Coronary artery (tissue), 2 donors: Measurements from ENCODE around the gene FHIT.

Experiments used
- DNase-seq: peaks from one replicate; pipeline ENCODE4 v3.0.0-alpha.2; 2017; ENCODE audit warnings: low spot score
- H3K27ac ChIP-seq, 2 donors: fragments of 200-600 bp; sonication (generic); one replicate each; pipeline ENCODE4 v1.5.1; 2016 to 2019
- H3K4me3 ChIP-seq: fragments of 200-600 bp; sonication (generic); 2 replicates; pipeline ENCODE4 v1.5.1; 2016; ENCODE audit warnings: mild to moderate bottlenecking, moderate library complexity
- TF ChIP-seq, protein P1 (sequence below): fragments of 200-600 bp; sonication (generic); IDR thresholded peaks from one replicate; pipeline ENCODE4 v1.5.1; 2019; ENCODE audit warnings: antibody characterized with exemption

Gene FHIT

GRCh38 chr3:60107275-60107674 is 1144.0 kb downstream of the FHIT start:
- TF ChIP-seq, protein P1, sequence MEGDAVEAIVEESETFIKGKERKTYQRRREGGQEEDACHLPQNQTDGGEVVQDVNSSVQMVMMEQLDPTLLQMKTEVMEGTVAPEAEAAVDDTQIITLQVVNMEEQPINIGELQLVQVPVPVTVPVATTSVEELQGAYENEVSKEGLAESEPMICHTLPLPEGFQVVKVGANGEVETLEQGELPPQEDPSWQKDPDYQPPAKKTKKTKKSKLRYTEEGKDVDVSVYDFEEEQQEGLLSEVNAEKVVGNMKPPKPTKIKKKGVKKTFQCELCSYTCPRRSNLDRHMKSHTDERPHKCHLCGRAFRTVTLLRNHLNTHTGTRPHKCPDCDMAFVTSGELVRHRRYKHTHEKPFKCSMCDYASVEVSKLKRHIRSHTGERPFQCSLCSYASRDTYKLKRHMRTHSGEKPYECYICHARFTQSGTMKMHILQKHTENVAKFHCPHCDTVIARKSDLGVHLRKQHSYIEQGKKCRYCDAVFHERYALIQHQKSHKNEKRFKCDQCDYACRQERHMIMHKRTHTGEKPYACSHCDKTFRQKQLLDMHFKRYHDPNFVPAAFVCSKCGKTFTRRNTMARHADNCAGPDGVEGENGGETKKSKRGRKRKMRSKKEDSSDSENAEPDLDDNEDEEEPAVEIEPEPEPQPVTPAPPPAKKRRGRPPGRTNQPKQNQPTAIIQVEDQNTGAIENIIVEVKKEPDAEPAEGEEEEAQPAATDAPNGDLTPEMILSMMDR: no peak
- DNase-seq: no peak
- no peak overlapping the region for H3K4me3 ChIP-seq
- no peak overlapping the region for H3K27ac ChIP-seq

DNA sequence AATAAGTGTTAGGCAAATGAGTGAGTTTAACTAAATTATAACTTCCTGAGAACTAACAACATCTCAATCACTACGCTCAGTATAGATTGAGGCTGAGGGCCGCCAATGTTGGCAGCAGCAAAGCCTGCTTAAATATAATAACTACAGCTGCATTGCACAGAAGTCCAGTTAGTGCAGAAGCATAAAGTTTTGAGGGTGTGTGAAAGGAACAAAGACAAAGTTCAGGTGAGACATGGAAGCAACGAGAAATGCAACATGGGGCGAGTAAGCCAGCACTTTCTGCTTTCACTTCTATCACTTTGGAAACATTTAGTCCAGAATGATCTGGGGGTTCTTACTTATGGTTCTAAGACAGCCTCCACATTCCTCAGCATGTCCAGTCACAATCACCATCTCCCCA is 1149.1 kb downstream of the FHIT start:
- no peak for DNase-seq
- no peak overlapping the region for H3K27ac ChIP-seq
- TF ChIP-seq, protein P1: no peak
- H3K4me3 ChIP-seq: no peak overlapping the region

GRCh38 chr3:60101621-60102020 is 1149.6 kb downstream of the FHIT start:
- no peak overlapping the region for H3K27ac ChIP-seq
- DNase-seq: no peak
- TF ChIP-seq, protein P1: no peak
- H3K4me3 ChIP-seq: no peak overlapping the region

DNA sequence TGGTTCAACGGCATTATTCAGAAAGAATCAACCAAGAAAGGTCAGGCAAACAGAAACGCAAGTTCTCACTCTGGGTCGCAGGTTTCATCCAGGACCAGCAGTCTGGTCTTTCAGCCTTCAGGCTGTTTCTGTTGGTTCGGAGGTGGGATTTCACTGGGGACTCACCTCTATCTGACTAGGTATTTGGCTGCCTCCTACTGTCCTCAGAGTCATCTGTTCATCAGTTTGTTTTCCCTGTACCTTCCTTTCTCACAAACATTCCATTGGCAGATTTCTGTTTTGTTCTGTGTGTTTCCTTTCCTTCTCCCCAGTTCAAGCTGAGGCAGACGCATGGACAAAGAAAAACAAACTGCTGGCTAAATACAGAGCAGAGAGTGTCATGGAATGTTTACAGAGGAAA is 1154.8 kb downstream of the FHIT start:
- no peak overlapping the region for H3K4me3 ChIP-seq
- TF ChIP-seq, protein P1: no peak
- H3K27ac ChIP-seq: no peak overlapping the region
- no peak for DNase-seq

GRCh38 chr3:60095930-60096329 is 1155.3 kb downstream of the FHIT start:
- Histone ChIP-seq H3K4me3 (no peak overlapping the region), H3K27ac (no peak overlapping the region)
- TF ChIP-seq, protein P1: no peak
- no peak for DNase-seq

DNA sequence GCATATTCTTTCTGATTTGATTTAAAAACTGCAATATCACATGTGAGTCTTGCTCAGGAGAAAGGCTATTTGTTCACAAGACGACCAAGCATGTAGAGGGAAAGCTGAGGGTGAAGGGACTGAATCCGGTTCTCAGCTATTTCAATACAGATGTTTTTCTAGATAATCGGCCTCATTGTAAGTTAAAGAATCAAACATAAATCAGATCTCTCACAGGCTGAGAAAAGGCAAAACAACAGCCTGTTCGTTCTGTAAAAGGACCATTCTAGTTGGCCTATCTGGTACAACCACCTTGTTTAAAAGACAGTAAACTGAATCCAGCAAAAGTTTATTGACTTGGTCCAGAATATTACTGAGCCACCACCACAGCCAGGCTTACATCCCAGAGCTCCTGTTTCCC is 1155.7 kb downstream of the FHIT start:
- Histone ChIP-seq H3K4me3 (no peak overlapping the region), H3K27ac (no peak overlapping the region)
- TF ChIP-seq, protein P1: no peak
- DNase-seq: no peak

- Histone ChIP-seq H3K4me3 (no peak overlapping the region), H3K27ac (no peak overlapping the region)
- no peak for DNase-seq
- TF ChIP-seq, protein P1: no peak
Observed at GRCh38 chr3:60094392-60094947, 1156.8 kb downstream of the FHIT start.
